GM19468 (cell line): ENCODE measurements around the gene METTL3.

Source experiments
- ATAC-seq: cut with Tn5 transposase; IDR thresholded peaks from one replicate; pipeline ENCODE4 v1.9.1; 2021; ENCODE audit warnings: mild to moderate bottlenecking, moderate library complexity, moderate number of reproducible peaks; ENCODE audit not compliant: unreplicated experiment; ENCODE audit errors: extremely low read depth

The METTL3 gene

GRCh38 chr14:21494902-21495762 is 16.0 kb downstream of the METTL3 start:
- no peak for ATAC-seq

- no peak for ATAC-seq
Measured at GRCh38 chr14:21486640-21487087, 24.5 kb downstream of the METTL3 start.

- peak; percentile 99 for ATAC-seq
Measured at GRCh38 chr14:21476925-21477681, 34.0 kb downstream of the METTL3 start, which contains the start of the genes RAB2B and TOX4. Gene RAB2B, minus strand, starts transcription at chr14:21476959. Its CDS starts 87 bp downstream, at chr14:21476872. Gene TOX4, plus strand, starts transcription at chr14:21477195. Its CDS starts 84 bp downstream, at chr14:21477279.

GRCh38 chr14:21476523-21476924 is 34.6 kb downstream of the METTL3 start:
- no peak for ATAC-seq

- no peak for ATAC-seq
Measured at GRCh38 chr14:21475767-21476522, 35.2 kb downstream of the METTL3 start.

GRCh38 chr14:21467616-21468015 is 43.5 kb downstream of the METTL3 start:
- ATAC-seq = no peak

GRCh38 chr14:21455912-21456667 is 55.0 kb downstream of the METTL3 start, which contains the start of gene CHD8:
Gene CHD8, minus strand, starts transcription at chr14:21456123. Its CDS starts 24,480 bp downstream, at chr14:21431643.
- peak; percentile 87 for ATAC-seq

- ATAC-seq = no peak
Measured at GRCh38 chr14:21455592-21455911, 55.6 kb downstream of the METTL3 start.

GRCh38 chr14:21454843-21455544 is 56.1 kb downstream of the METTL3 start:
- no peak for ATAC-seq

- no peak for ATAC-seq
Measured at GRCh38 chr14:21449899-21450216, 61.3 kb downstream of the METTL3 start.
